ENCODE data around the gene GNA14.

- TF ChIP-seq, protein P1, sequence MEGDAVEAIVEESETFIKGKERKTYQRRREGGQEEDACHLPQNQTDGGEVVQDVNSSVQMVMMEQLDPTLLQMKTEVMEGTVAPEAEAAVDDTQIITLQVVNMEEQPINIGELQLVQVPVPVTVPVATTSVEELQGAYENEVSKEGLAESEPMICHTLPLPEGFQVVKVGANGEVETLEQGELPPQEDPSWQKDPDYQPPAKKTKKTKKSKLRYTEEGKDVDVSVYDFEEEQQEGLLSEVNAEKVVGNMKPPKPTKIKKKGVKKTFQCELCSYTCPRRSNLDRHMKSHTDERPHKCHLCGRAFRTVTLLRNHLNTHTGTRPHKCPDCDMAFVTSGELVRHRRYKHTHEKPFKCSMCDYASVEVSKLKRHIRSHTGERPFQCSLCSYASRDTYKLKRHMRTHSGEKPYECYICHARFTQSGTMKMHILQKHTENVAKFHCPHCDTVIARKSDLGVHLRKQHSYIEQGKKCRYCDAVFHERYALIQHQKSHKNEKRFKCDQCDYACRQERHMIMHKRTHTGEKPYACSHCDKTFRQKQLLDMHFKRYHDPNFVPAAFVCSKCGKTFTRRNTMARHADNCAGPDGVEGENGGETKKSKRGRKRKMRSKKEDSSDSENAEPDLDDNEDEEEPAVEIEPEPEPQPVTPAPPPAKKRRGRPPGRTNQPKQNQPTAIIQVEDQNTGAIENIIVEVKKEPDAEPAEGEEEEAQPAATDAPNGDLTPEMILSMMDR (IDR thresholded peaks at IDR 0.05 in 2 of 3, conservative IDR thresholded peaks at IDR 0.05 in 1 of 3; ENCODE audit: borderline replicate concordance in 1 of 3, insufficient read depth in 1 of 3, low read depth in 2 of 3, low read length in 2 of 3) = no peak
- TF ChIP-seq SRF (IDR thresholded peaks at IDR 0.05; ENCODE audit: low read depth) (no peak), POLR2A (IDR thresholded peaks at IDR 0.05; ENCODE audit: borderline replicate concordance, extremely low read depth, insufficient read depth, insufficient read length) (no peak)
These were observed 131.3 kb downstream of the GNA14 start for GRCh38 chr9:77516781-77517180.
